Left ventricle myocardium inferior (tissue), 1 donor: ENCODE data around the gene NDUFS1. TPM values are rescaled to one million over a fixed set of nuclear protein-coding genes. Genes with fewer than 3 reads are reported as not detected.

Experiments
- DNase-seq: peaks from one replicate; pipeline ENCODE4 v3.0.0-alpha.2; 2020
- H3K27ac ChIP-seq: fragments of 200-600 bp; replicated peaks from 2 replicates; pipeline ENCODE4 v1.8.0; 2021
- H3K27me3 ChIP-seq: fragments of 200-600 bp; 2 replicates; pipeline ENCODE4 v1.8.0; 2021; ENCODE audit warnings: low read depth
- H3K36me3 ChIP-seq: fragments of 200-600 bp; 2 replicates; pipeline ENCODE4 v1.8.0; 2021
- H3K4me1 ChIP-seq: fragments of 200-600 bp; 2 replicates; pipeline ENCODE4 v1.8.0; 2021
- H3K4me3 ChIP-seq: fragments of 200-600 bp; 2 replicates; pipeline ENCODE4 v1.8.0; 2021; ENCODE audit warnings: mild to moderate bottlenecking, moderate library complexity
- H3K9me3 ChIP-seq: fragments of 200-600 bp; replicated peaks from 2 replicates; pipeline ENCODE4 v1.8.0; 2021
- intact Hi-C: fragments of 100-400 bp; cut with micrococcal nuclease; formaldehyde crosslinking; loops from one replicate; pipeline ENCODE4 v1.11.0; 2022
- total RNA-seq: library from RNA; stranded (reverse); fragmentation: NEBNext Ultra II Directional; extraction: Animal tissue kit (Norgen Biotek cat#: 25700); gene quantifications from one replicate; pipeline ENCODE4 v1.2.1, GENCODE V29; 2021
- TF ChIP-seq, protein P1 (sequence below): fragments of 200-600 bp; IDR thresholded peaks from 2 replicates; pipeline ENCODE4 v1.8.0; 2021; ENCODE audit warnings: antibody characterized with exemption, mild to moderate bottlenecking, borderline replicate concordance
- donor health status: DM: no; HTN: yes; CAD: no; lungs with severe emphysema.

NDUFS1 gene
- total RNA-seq, 1 donor from 2014 or later: 486 TPM

DNA sequence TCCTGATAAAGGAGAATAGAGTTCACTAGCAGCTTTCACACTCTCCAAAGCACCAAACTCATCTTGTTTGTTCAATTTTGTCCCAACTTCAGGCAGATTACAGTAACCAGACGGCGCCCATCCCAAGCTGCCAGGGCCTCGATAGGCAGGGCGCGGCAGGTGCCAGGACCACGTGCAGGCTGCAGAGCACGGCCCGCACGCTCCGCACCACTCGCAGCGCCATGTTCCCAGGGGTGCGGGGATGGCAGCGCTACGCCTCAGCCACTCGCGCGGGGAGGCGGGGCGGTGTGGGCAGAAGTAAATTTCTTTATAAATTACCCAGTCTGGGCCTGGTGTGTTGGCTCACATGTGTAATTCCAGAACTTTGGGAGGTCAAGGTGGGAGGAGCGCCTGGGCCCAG, 43.0 kb downstream of the NDUFS1 start:
- Histone ChIP-seq H3K27ac (no peak overlapping the region), H3K36me3 (peaks cover 78% of the 10 kb centered on the region), H3K27me3 (no peaks in the 10 kb centered on the region), H3K4me3 (no peak overlapping the region), H3K9me3 (peaks cover 14% of the 10 kb centered on the region), H3K4me1 (no peaks in the 10 kb centered on the region)
- TF ChIP-seq, protein P1, sequence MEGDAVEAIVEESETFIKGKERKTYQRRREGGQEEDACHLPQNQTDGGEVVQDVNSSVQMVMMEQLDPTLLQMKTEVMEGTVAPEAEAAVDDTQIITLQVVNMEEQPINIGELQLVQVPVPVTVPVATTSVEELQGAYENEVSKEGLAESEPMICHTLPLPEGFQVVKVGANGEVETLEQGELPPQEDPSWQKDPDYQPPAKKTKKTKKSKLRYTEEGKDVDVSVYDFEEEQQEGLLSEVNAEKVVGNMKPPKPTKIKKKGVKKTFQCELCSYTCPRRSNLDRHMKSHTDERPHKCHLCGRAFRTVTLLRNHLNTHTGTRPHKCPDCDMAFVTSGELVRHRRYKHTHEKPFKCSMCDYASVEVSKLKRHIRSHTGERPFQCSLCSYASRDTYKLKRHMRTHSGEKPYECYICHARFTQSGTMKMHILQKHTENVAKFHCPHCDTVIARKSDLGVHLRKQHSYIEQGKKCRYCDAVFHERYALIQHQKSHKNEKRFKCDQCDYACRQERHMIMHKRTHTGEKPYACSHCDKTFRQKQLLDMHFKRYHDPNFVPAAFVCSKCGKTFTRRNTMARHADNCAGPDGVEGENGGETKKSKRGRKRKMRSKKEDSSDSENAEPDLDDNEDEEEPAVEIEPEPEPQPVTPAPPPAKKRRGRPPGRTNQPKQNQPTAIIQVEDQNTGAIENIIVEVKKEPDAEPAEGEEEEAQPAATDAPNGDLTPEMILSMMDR: no peak
- intact Hi-C loops: no loop called here
- DNase-seq: no peak

DNA sequence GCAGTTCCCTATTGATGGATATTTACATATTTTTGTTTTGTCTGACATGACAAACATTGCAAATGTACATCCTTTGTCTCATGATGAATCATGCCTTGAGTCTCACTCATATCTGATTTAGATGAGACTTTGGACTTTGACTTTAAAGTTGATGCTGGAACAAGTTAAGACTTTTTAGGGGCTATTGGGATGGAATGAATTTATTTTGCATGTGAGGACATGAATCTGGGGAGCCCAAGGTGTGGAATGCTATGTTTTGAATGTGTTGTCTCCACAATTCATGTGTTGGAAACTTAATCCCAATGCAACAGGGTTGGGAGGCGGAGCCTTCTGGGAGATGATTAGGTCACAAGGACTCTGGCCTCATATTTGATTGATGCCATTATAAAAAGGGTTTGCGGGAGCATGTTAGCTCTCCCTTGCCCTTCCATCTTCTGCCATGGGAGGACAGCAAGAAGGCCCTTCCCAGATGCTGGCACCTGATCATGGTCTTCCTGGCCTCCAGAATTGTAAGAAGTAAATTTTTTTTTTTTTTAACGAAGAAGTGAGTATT, 44.1 kb downstream of the NDUFS1 start:
- DNase-seq: no peak
- Histone ChIP-seq H3K27me3 (no peaks in the 10 kb centered on the region), H3K36me3 (peaks cover 66% of the 10 kb centered on the region), H3K9me3 (peaks cover 3% of the 10 kb centered on the region), H3K27ac (no peak overlapping the region), H3K4me1 (no peaks in the 10 kb centered on the region), H3K4me3 (no peak overlapping the region)
- TF ChIP-seq, protein P1: no peak
- intact Hi-C loops: no loop called here

DNA sequence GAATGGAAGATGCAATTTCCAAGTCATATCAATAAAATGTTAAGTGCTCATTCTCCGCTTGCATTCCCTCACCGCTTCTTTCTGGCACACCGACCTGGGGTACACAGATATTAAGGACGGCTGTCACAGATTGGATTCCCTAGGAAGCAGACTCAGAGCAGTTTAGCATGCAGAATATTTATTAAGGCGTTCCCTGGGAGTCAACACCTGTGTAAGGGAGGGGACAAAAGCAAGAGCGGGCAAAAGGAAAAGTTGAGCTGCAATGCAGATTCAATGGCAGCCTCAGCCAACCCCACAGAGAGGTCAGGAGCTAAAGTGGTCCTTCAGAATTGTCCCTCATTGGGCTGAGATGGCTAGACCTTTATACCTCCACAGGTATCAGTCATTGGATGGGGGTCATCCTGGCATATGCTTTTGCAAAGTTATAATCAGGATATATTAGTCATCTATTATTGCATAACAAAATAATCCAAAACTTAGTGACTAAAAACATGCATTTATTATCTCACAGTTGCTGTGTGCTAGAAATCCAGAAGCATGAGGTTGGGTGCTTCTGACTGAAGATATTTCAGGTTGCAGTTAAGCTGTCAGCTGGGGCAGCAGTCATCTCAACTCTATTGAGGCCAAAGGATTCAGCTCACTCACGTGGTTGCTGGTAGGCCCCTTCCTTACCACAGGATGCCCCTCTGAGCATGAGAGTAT, 46.2 kb downstream of the NDUFS1 start:
- Histone ChIP-seq H3K27ac (no peak overlapping the region), H3K36me3 (peaks cover 50% of the 10 kb centered on the region), H3K27me3 (no peaks in the 10 kb centered on the region), H3K4me1 (no peaks in the 10 kb centered on the region), H3K4me3 (no peak overlapping the region), H3K9me3 (no peaks in the 10 kb centered on the region)
- no peak for DNase-seq
- TF ChIP-seq, protein P1: no peak
- intact Hi-C loops: no loop called here

DNA sequence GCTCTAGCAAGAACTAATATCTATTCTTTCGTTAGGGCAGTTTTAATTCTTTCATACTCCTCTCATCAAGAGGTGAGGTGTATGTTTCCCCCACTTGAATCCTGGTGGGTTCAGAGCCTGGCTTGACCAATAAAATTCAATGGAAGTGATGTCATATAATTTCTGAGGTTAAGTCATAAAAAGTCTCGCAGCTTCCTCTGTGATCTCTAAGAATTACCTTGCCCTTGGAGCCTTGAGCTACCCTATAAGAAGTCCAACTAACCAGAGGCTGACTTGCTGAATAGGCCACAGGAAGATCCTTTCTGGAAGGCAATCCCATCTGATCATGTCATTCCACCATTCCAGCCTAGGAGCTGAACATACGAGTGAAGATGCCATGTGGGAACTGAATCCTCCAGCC, 47.1 kb downstream of the NDUFS1 start:
- Histone ChIP-seq H3K4me3 (no peak overlapping the region), H3K36me3 (peaks cover 44% of the 10 kb centered on the region), H3K27ac (no peak overlapping the region), H3K9me3 (no peaks in the 10 kb centered on the region), H3K27me3 (no peaks in the 10 kb centered on the region), H3K4me1 (no peaks in the 10 kb centered on the region)
- no peak for DNase-seq
- intact Hi-C loops: no loop called here
- TF ChIP-seq, protein P1: no peak

DNA sequence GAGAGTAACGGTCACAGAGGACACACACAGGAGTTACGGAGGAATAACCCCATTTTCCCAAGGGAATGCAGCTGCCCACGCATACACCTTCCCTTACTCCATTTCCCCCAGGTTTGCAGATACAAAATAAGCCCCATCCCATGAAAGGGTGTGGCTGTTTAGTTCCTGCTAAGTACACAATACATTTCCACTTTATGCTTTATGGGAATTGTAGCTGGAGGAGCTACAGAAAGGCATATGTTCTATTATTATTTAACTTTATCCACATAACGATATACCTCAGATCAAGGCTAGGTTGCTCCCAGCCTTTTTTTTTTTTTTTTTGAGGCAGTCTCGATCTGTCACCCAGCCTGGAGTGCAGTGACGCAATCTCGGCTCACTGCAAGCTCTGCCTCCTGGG, 50.5 kb downstream of the NDUFS1 start:
- DNase-seq: no peak

More for the DNA sequence above, 50.5 kb downstream of the NDUFS1 start:
- Histone ChIP-seq H3K27ac (no peak overlapping the region), H3K27me3 (no peaks in the 10 kb centered on the region), H3K4me1 (no peaks in the 10 kb centered on the region), H3K4me3 (no peak overlapping the region), H3K36me3 (peaks cover 21% of the 10 kb centered on the region), H3K9me3 (no peaks in the 10 kb centered on the region)
- TF ChIP-seq, protein P1: no peak
- intact Hi-C loops: no loop called here
